ENCODE measurements around the gene C6.

The C6 gene

DNA sequence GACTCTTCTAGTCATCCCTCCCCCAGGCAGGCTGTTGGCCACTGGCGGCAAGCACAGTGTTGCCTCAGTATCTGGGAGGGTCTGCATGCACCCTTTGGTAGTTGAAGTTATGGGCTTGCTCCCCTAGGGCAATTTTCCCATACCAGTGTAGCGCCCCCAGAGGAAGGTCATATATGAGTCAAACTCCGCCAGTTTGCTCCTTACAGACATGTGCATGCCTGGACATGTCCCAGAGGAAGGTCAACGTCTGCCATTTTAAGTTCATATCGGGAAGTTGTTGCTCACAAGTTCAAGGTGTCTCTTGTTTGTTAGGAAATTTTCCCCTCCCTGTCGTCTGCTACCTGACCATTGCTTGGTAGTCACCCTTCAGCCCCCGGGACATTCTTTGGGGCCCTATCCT, 90.9 kb downstream of the C6 start:
- Histone ChIP-seq H3K9me3 (ENCODE audit: control insufficient read depth, insufficient read depth, low read depth, low read length) (no peaks in the 10 kb centered on the region), H3K4me1 (ENCODE audit: control insufficient read depth, insufficient read depth, low read length) (no peaks in the 10 kb centered on the region), H3K4me3 (ENCODE audit: low read depth, low read length) (no peak overlapping the region), H3K27ac (ENCODE audit: extremely low read depth, low read depth, low read length) (no peak overlapping the region), H3K36me3 (ENCODE audit: control insufficient read depth in 2 of 2, insufficient read depth in 1 of 2, low read length in 2 of 2) (no peaks in the 10 kb centered on the region)
- CTCF ChIA-PET: no interaction called here
- no peak for TF ChIP-seq ZNF529 (tag by site-specific recombination; IDR thresholded peaks at IDR 0.05; ENCODE audit: insufficient replicate concordance)
- TF ChIP-seq, protein P1, sequence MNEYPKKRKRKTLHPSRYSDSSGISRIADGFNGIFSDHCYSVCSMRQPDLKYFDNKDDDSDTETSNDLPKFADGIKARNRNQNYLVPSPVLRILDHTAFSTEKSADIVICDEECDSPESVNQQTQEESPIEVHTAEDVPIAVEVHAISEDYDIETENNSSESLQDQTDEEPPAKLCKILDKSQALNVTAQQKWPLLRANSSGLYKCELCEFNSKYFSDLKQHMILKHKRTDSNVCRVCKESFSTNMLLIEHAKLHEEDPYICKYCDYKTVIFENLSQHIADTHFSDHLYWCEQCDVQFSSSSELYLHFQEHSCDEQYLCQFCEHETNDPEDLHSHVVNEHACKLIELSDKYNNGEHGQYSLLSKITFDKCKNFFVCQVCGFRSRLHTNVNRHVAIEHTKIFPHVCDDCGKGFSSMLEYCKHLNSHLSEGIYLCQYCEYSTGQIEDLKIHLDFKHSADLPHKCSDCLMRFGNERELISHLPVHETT (tag by site-specific recombination; IDR thresholded peaks at IDR 0.05): no peak
- TF ChIP-seq, protein P2, sequence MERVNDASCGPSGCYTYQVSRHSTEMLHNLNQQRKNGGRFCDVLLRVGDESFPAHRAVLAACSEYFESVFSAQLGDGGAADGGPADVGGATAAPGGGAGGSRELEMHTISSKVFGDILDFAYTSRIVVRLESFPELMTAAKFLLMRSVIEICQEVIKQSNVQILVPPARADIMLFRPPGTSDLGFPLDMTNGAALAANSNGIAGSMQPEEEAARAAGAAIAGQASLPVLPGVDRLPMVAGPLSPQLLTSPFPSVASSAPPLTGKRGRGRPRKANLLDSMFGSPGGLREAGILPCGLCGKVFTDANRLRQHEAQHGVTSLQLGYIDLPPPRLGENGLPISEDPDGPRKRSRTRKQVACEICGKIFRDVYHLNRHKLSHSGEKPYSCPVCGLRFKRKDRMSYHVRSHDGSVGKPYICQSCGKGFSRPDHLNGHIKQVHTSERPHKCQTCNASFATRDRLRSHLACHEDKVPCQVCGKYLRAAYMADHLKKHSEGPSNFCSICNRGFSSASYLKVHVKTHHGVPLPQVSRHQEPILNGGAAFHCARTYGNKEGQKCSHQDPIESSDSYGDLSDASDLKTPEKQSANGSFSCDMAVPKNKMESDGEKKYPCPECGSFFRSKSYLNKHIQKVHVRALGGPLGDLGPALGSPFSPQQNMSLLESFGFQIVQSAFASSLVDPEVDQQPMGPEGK (tag by site-specific recombination; IDR thresholded peaks at IDR 0.05): no peak
- TF ChIP-seq, protein P3, sequence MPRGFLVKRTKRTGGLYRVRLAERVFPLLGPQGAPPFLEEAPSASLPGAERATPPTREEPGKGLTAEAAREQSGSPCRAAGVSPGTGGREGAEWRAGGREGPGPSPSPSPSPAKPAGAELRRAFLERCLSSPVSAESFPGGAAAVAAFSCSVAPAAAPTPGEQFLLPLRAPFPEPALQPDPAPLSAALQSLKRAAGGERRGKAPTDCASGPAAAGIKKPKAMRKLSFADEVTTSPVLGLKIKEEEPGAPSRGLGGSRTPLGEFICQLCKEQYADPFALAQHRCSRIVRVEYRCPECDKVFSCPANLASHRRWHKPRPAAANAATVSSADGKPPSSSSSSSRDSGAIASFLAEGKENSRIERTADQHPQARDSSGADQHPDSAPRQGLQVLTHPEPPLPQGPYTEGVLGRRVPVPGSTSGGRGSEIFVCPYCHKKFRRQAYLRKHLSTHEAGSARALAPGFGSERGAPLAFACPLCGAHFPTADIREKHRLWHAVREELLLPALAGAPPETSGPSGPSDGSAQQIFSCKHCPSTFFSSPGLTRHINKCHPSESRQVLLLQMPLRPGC (tag by site-specific recombination; IDR thresholded peaks at IDR 0.05): no peak
- TF ChIP-seq ZNF354C (tag by site-specific recombination; IDR thresholded peaks at IDR 0.05; ENCODE audit: borderline replicate concordance, low read depth): no peak
- TF ChIP-seq ZNF133 (tag by site-specific recombination; IDR thresholded peaks at IDR 0.05): no peak
- TF ChIP-seq ZNF350 (tag by site-specific recombination; IDR thresholded peaks at IDR 0.05): no peak
- no peak for TF ChIP-seq OVOL3 (tag by site-specific recombination; IDR thresholded peaks at IDR 0.05)
- no peak for TF ChIP-seq ZNF548 (tag by site-specific recombination; IDR thresholded peaks at IDR 0.05)
- no peak for TF ChIP-seq ZNF416 (tag by site-specific recombination; IDR thresholded peaks at IDR 0.05)
- TF ChIP-seq ZNF169 (tag by site-specific recombination; IDR thresholded peaks at IDR 0.05): no peak
- no peak for TF ChIP-seq ZNF549 (tag by site-specific recombination; IDR thresholded peaks at IDR 0.05)
- TF ChIP-seq ZNF623 (tag by site-specific recombination; IDR thresholded peaks at IDR 0.05): no peak
- TF ChIP-seq ZNF624 (tag by site-specific recombination; IDR thresholded peaks at IDR 0.05): no peak
- TF ChIP-seq ZNF433 (tag by site-specific recombination; IDR thresholded peaks at IDR 0.05; ENCODE audit: low read depth): no peak
- POLR2A ChIA-PET: no interaction called here

DNA sequence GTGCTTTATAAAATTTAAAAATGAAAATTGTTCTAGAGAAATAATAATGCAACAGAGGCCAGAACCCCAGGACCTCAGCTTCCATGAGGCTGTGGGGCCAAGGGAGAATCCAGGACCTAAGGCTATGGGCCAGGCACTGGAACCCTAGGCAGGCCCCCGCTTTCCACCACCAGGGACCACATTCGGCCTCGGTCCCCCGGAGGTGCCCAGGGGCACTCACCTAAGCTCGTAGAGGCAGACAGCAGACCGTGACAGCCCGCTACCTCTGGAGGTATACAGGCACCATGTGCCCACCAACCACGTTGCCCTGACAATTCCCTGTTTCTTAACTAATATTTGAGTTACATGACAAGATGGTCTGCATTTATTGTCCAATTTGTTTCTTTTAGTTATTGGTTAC, 92.7 kb downstream of the C6 start:
- no peak overlapping the region for H3K4me3 ChIP-seq (ENCODE audit: low read depth, low read length)
- no peaks in the 10 kb centered on the region for H3K4me1 ChIP-seq (ENCODE audit: control insufficient read depth, insufficient read depth, low read length)
- H3K9me3 ChIP-seq (ENCODE audit: control insufficient read depth, insufficient read depth, low read depth, low read length): no peaks in the 10 kb centered on the region
- TF ChIP-seq ZNF140 (tag by site-specific recombination; IDR thresholded peaks at IDR 0.05) (no peak), ZNF214 (tag by site-specific recombination; IDR thresholded peaks at IDR 0.05; ENCODE audit: borderline replicate concordance) (no peak), ZNF777 (tag by site-specific recombination; IDR thresholded peaks at IDR 0.05; ENCODE audit: borderline replicate concordance) (no peak), KLF8 (tag by site-specific recombination; IDR thresholded peaks at IDR 0.05) (no peak), ZNF501 (tag by site-specific recombination; IDR thresholded peaks at IDR 0.05) (no peak), ZNF311 (tag by site-specific recombination; IDR thresholded peaks at IDR 0.05; ENCODE audit: borderline replicate concordance) (no peak), ZSCAN30 (tag by site-specific recombination; IDR thresholded peaks at IDR 0.05) (no peak), ZNF529 (tag by site-specific recombination; IDR thresholded peaks at IDR 0.05; ENCODE audit: insufficient replicate concordance) (no peak)
- TF ChIP-seq, protein P4, sequence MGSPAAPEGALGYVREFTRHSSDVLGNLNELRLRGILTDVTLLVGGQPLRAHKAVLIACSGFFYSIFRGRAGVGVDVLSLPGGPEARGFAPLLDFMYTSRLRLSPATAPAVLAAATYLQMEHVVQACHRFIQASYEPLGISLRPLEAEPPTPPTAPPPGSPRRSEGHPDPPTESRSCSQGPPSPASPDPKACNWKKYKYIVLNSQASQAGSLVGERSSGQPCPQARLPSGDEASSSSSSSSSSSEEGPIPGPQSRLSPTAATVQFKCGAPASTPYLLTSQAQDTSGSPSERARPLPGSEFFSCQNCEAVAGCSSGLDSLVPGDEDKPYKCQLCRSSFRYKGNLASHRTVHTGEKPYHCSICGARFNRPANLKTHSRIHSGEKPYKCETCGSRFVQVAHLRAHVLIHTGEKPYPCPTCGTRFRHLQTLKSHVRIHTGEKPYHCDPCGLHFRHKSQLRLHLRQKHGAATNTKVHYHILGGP (tag by site-specific recombination; IDR thresholded peaks at IDR 0.05): no peak
- TF ChIP-seq, protein P5, sequence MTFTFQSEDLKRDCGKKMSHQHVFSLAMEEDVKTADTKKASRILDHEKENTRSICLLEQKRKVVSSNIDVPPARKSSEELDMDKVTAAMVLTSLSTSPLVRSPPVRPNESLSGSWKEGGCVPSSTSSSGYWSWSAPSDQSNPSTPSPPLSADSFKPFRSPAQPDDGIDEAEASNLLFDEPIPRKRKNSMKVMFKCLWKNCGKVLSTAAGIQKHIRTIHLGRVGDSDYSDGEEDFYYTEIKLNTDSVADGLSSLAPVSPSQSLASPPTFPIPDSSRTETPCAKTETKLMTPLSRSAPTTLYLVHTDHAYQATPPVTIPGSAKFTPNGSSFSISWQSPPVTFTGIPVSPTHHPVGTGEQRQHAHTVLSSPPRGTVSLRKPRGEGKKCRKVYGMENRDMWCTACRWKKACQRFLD (tag by site-specific recombination; IDR thresholded peaks at IDR 0.05): no peak
- ChIA-PET POLR2A (no interaction called here), CTCF (interaction anchor here (1.0 kb wide), 1 partner anchor 216 kb away, joined by 5 read pairs; no protein-coding TSS in a partner anchor)
- H3K36me3 ChIP-seq (ENCODE audit: control insufficient read depth in 2 of 2, insufficient read depth in 1 of 2, low read length in 2 of 2): no peaks in the 10 kb centered on the region
- no peak overlapping the region for H3K27ac ChIP-seq (ENCODE audit: extremely low read depth, low read depth, low read length)

All from HEK293 (cell line).